GM18499 (cell line): Measurements from ENCODE around the gene GPRC5B.

Experiments
- ATAC-seq: cut with Tn5 transposase; IDR thresholded peaks from one replicate; pipeline ENCODE4 v1.9.1; 2021; ENCODE audit warnings: moderate number of reproducible peaks; ENCODE audit not compliant: insufficient read depth, unreplicated experiment

The GPRC5B gene

GRCh38 chr16:19853132-19853741 lies 31.4 kb downstream of the GPRC5B start:
- ATAC-seq, result no peak

GRCh38 chr16:19851476-19851875 lies 33.2 kb downstream of the GPRC5B start:
- no peak for ATAC-seq

- ATAC-seq, result no peak
Observed at GRCh38 chr16:19850131-19850817, 34.4 kb downstream of the GPRC5B start.

GRCh38 chr16:19848756-19849155 lies 35.9 kb downstream of the GPRC5B start:
- ATAC-seq, result no peak

- no peak for ATAC-seq
Observed at GRCh38 chr16:19846436-19846835, 38.2 kb downstream of the GPRC5B start.

GRCh38 chr16:19844945-19845641 lies 39.6 kb downstream of the GPRC5B start:
- no peak for ATAC-seq

GRCh38 chr16:19843371-19843770 lies 41.3 kb downstream of the GPRC5B start:
- ATAC-seq, result no peak

GRCh38 chr16:19842426-19843157 lies 42.1 kb downstream of the GPRC5B start:
- no peak for ATAC-seq

GRCh38 chr16:19841184-19841583 lies 43.5 kb downstream of the GPRC5B start:
- no peak for ATAC-seq

GRCh38 chr16:19840524-19841110 lies 44.0 kb downstream of the GPRC5B start:
- no peak for ATAC-seq

GRCh38 chr16:19837984-19838707 lies 46.5 kb downstream of the GPRC5B start:
- ATAC-seq, result no peak

GRCh38 chr16:19837331-19837980 lies 47.2 kb downstream of the GPRC5B start:
- ATAC-seq, result no peak

GRCh38 chr16:19835968-19836421 lies 48.7 kb downstream of the GPRC5B start:
- ATAC-seq, result no peak

- ATAC-seq, result no peak
Observed at GRCh38 chr16:19835196-19835595, 49.5 kb downstream of the GPRC5B start.

- no peak for ATAC-seq
Observed at GRCh38 chr16:19833581-19833980, 51.1 kb downstream of the GPRC5B start.

GRCh38 chr16:19833176-19833575 lies 51.5 kb downstream of the GPRC5B start:
- no peak for ATAC-seq

GRCh38 chr16:19831678-19832077 lies 53.0 kb downstream of the GPRC5B start:
- ATAC-seq, result no peak

GRCh38 chr16:19830902-19831560 lies 53.6 kb downstream of the GPRC5B start:
- ATAC-seq, result no peak
